Measurements from ENCODE around the gene TMOD1.

DNA sequence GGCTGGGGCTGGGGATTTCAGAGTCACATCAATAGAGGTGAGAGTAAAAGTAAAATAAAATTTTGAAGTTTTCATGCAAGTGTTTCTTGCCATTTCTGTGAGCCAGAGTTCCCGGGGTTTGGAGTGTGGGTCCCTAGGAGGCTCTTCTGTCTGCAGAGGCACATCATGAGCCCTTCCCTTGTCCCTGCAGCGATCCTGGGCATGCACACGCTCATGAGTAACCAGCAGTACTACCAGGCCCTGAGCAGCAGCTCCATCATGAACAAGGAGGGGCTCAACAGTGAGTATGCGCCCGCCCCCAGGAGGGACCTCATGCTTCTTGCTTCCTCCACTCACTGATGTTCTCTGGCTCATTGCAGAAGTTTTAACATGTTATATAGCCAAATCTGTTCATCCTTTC is 61.1 kb downstream of the TMOD1 start:
- TF ChIP-seq EZH2 (IDR thresholded peaks at IDR 0.05; ENCODE audit: low read length, missing control alignments) = no peak
- TF ChIP-seq, protein P1, sequence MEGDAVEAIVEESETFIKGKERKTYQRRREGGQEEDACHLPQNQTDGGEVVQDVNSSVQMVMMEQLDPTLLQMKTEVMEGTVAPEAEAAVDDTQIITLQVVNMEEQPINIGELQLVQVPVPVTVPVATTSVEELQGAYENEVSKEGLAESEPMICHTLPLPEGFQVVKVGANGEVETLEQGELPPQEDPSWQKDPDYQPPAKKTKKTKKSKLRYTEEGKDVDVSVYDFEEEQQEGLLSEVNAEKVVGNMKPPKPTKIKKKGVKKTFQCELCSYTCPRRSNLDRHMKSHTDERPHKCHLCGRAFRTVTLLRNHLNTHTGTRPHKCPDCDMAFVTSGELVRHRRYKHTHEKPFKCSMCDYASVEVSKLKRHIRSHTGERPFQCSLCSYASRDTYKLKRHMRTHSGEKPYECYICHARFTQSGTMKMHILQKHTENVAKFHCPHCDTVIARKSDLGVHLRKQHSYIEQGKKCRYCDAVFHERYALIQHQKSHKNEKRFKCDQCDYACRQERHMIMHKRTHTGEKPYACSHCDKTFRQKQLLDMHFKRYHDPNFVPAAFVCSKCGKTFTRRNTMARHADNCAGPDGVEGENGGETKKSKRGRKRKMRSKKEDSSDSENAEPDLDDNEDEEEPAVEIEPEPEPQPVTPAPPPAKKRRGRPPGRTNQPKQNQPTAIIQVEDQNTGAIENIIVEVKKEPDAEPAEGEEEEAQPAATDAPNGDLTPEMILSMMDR (conservative IDR thresholded peaks at IDR 0.05 in 1 of 2, IDR thresholded peaks at IDR 0.05 in 1 of 2; ENCODE audit: low read depth in 1 of 2, low read length in 2 of 2) = no peak

Measured in fibroblast of lung (primary cell).